RWPE2 (cell line): ENCODE measurements around the gene BRD1.

ENCODE experiments used
- ATAC-seq: fragments of 200-7000 bp; cut with Tn5 transposase; 3 replicates; pipeline ENCODE4 v1.9.1; 2021; ENCODE audit warnings: low read depth
- DNase-seq: peaks from one replicate; pipeline ENCODE4 v3.0.0-alpha.2; 2020; ENCODE audit warnings: low spot score
- H3K27ac ChIP-seq: fragments of 450-650 bp; 2 replicates; pipeline ENCODE4 v1.5.1; 2017; ENCODE audit warnings: mild to moderate bottlenecking; ENCODE audit not compliant: poor library complexity, severe bottlenecking
- H3K27me3 ChIP-seq: fragments of 250-450 bp; sonication (Bioruptor Pico); 2 replicates; pipeline ENCODE4 v1.5.1; 2021; ENCODE audit warnings: mild to moderate bottlenecking, moderate library complexity; ENCODE audit not compliant: insufficient read depth, poor library complexity, severe bottlenecking
- H3K36me3 ChIP-seq: fragments of 250-450 bp; sonication (Bioruptor Pico); 2 replicates; pipeline ENCODE4 v1.5.1; 2020; ENCODE audit warnings: low read depth, mild to moderate bottlenecking, moderate library complexity
- H3K4me1 ChIP-seq: fragments of 250-450 bp; sonication (Bioruptor Pico); 2 replicates; pipeline ENCODE4 v1.5.1; 2021; ENCODE audit warnings: mild to moderate bottlenecking, moderate library complexity; ENCODE audit not compliant: insufficient read depth, poor library complexity, severe bottlenecking
- H3K4me3 ChIP-seq: fragments of 250-450 bp; sonication (Bioruptor Pico); 2 replicates; pipeline ENCODE4 v1.5.1; 2021; ENCODE audit warnings: mild to moderate bottlenecking, moderate library complexity; ENCODE audit not compliant: severe bottlenecking
- H3K9me3 ChIP-seq: fragments of 250-450 bp; sonication (Bioruptor Pico); 2 replicates; pipeline ENCODE4 v1.5.1; 2021; ENCODE audit warnings: mild to moderate bottlenecking, moderate library complexity; ENCODE audit not compliant: severe bottlenecking
- CTCF ChIP-seq: fragments of 450-650 bp; IDR thresholded peaks from one replicate; pipeline ENCODE4 v1.5.1; 2017; ENCODE audit warnings: mild to moderate bottlenecking, moderate library complexity; ENCODE audit not compliant: poor library complexity, severe bottlenecking

BRD1 gene

GRCh38 chr22:49850021-49850911 is 22.6 kb upstream of the BRD1 start:
- Histone ChIP-seq H3K4me1 (no peaks in the 10 kb centered on the region), H3K36me3 (no peaks in the 10 kb centered on the region), H3K4me3 (no peak overlapping the region), H3K27me3 (peaks cover 52% of the 10 kb centered on the region), H3K9me3 (no peaks in the 10 kb centered on the region), H3K27ac (no peak overlapping the region)
- DNase-seq: no peak
- ATAC-seq: no peak
- TF ChIP-seq CTCF: no peak

- ATAC-seq: no peak
- H3K27ac ChIP-seq: no peak overlapping the region
- TF ChIP-seq CTCF: no peak
- DNase-seq: no peak
- no peaks in the 10 kb centered on the region for H3K4me1 ChIP-seq
- no peaks in the 10 kb centered on the region for H3K9me3 ChIP-seq
- no peak overlapping the region for H3K4me3 ChIP-seq
- no peaks in the 10 kb centered on the region for H3K36me3 ChIP-seq
- peaks cover 57% of the 10 kb centered on the region for H3K27me3 ChIP-seq
These were observed 21.7 kb upstream of the BRD1 start for GRCh38 chr22:49849161-49850020.

- ATAC-seq (no peak), DNase-seq (no peak)
- Histone ChIP-seq H3K4me1 (no peaks in the 10 kb centered on the region), H3K9me3 (no peaks in the 10 kb centered on the region), H3K36me3 (no peaks in the 10 kb centered on the region), H3K4me3 (no peak overlapping the region), H3K27me3 (peaks cover 59% of the 10 kb centered on the region), H3K27ac (no peak overlapping the region)
- no peak for TF ChIP-seq CTCF
These were observed 21.1 kb upstream of the BRD1 start for GRCh38 chr22:49848690-49849160.

- no peaks in the 10 kb centered on the region for H3K9me3 ChIP-seq
- DNase-seq (no peak), ATAC-seq (no peak)
- H3K4me1 ChIP-seq: no peaks in the 10 kb centered on the region
- TF ChIP-seq CTCF: no peak
- H3K36me3 ChIP-seq: no peaks in the 10 kb centered on the region
- H3K27me3 ChIP-seq: peaks cover 59% of the 10 kb centered on the region
- no peak overlapping the region for H3K4me3 ChIP-seq
- no peak overlapping the region for H3K27ac ChIP-seq
These were observed 20.3 kb upstream of the BRD1 start for GRCh38 chr22:49847751-49848689.
